Right lobe of liver (tissue), 6 donors: Measurements from ENCODE around the gene YES1. TPM values are rescaled to one million over a fixed set of nuclear protein-coding genes. Genes with fewer than 3 reads are reported as not detected.
"Not testable (repeated sequence)": the region's sequence is repeated elsewhere in the genome, so short reads cannot be mapped to it uniquely, and the experiment has no call there.

Source experiments
- ATAC-seq, 4 donors: fragments of 200-7000 bp; cut with Tn5 transposase; one replicate each; pipeline ENCODE4 v1.9.1; 2020; ENCODE audit warnings: mild to moderate bottlenecking in 4 of 4, moderate library complexity in 4 of 4
- DNase-seq, 3 donors: peaks; one replicate each; pipeline ENCODE4 v3.0.0-alpha.2; 2020
- H3K27ac ChIP-seq, 3 donors: fragments of 200-600 bp; one replicate each; pipeline ENCODE4 v1.8.0; 2022
- H3K27me3 ChIP-seq, 2 donors: fragments of 200-600 bp; one replicate each; pipeline ENCODE4 v1.8.0; 2022
- H3K36me3 ChIP-seq, 4 donors: fragments of 200-600 bp; sonication (generic) in 1 of 4; one replicate each; pipeline versions ENCODE4 v1.5.1 to v1.8.0; 2017 to 2022; ENCODE audit warnings: control low read depth in 1 of 4
- H3K4me1 ChIP-seq, 4 donors: fragments of 200-600 bp; sonication (generic) in 1 of 4; one replicate each; pipeline versions ENCODE4 v1.5.1 to v1.8.0; 2017 to 2022; ENCODE audit warnings: control low read depth in 1 of 4
- H3K4me3 ChIP-seq, 3 donors: fragments of 200-600 bp; one replicate each; pipeline ENCODE4 v1.8.0; 2022
- H3K9me3 ChIP-seq, 4 donors: fragments of 200-600 bp; sonication (generic) in 1 of 4; one replicate each; pipeline versions ENCODE4 v1.5.1 to v1.8.0; 2017 to 2022; ENCODE audit warnings: control low read depth in 1 of 4
- POLR2A ChIP-seq: fragments of 450-650 bp; IDR thresholded peaks from one replicate; pipeline ENCODE4 v1.6.1; 2017; ENCODE audit warnings: antibody characterized with exemption, mild to moderate bottlenecking
- WGBS: methylation state at CpG from one replicate; pipeline ENCODE4 v1.1.6; 2018; ENCODE audit warnings: low coverage, low lambda C conversion rate; ENCODE audit not compliant: insufficient coverage; ENCODE audit errors: missing lambda C conversion rate; 5-methylcytosine and 5-hydroxymethylcytosine counted together
- intact Hi-C, 2 donors: fragments of 100-400 bp; cut with DNase I; formaldehyde crosslinking; loops; one replicate each; pipeline versions ENCODE4 v1.11.2 to v1.14.1; 2022
- total RNA-seq, 6 experiments: library from RNA; depleted of rRNA in 2 of 6; stranded (reverse); fragments of >200 nt in 2 of 6; fragmentation: NEBNext Ultra II Directional in 3 of 6; extraction: Animal tissue kit (Norgen Biotek cat#: 25700) in 3 of 6; gene quantifications; one replicate each; pipeline versions ENCODE4 v1.1.0 to v1.2.4, GENCODE V29; 2016 to 2023
- TF ChIP-seq, protein P1 (sequence below), 4 donors: fragments of 200-600 bp in 3 of 4; fragments of 450-650 bp in 1 of 4; IDR thresholded peaks; one replicate each; pipeline versions ENCODE4 v1.5.1 to v1.8.0; 2016 to 2022; ENCODE audit warnings: antibody characterized with exemption in 4 of 4, mild to moderate bottlenecking in 2 of 4
- donor health status: DM: no; HTN: yes; CAD: no.
- donor health status: DM: no; HTN: no; CAD: no.
- donor health status: DM: no; HTN: no; CAD: no.
- donor health status: DM: no; HTN: yes; CAD: no.
- donor health status: DM: no; HTN: yes; CAD: no.

YES1 gene
- total RNA-seq, 6 experiments from 2014 or later, result 30.6 to 79.8 (median 43.2) TPM

DNA sequence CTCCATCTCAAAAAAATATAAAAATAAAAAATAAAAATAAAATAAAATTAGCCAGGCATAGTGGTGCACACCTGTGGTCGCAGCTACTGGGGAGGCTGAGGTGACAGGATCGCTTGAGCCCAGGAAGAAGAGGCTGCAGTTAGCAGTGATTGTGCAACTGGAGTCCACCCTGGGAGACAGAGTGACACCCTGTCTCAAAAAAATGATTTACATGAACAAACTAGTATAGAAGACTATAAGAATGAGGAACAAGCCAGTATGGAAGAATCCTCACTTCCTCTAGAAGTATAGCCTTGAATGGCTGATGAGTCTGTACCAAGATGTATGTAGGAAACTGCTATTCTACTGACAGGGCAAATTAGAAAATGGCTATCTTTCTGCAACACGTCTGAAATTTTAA is 10.9 kb downstream of the YES1 start:
- no peaks in the 10 kb centered on the region for H3K36me3 ChIP-seq
- DNase-seq, result no peak
- H3K4me1 ChIP-seq, result peaks cover 0 to 22% (median 2%) of the 10 kb centered on the region in 4 donors
- intact Hi-C loops, result no loop called here
- no peaks in the 10 kb centered on the region for H3K27me3 ChIP-seq
- H3K27ac ChIP-seq, result no peak overlapping the region
- H3K4me3 ChIP-seq, result no peak overlapping the region
- no peaks in the 10 kb centered on the region for H3K9me3 ChIP-seq
- ATAC-seq, result peak in 1 of 4 donors; percentile 53
- WGBS, result 60% methylated on average over 3 of the region's 3 CpGs
- TF ChIP-seq, protein P1, sequence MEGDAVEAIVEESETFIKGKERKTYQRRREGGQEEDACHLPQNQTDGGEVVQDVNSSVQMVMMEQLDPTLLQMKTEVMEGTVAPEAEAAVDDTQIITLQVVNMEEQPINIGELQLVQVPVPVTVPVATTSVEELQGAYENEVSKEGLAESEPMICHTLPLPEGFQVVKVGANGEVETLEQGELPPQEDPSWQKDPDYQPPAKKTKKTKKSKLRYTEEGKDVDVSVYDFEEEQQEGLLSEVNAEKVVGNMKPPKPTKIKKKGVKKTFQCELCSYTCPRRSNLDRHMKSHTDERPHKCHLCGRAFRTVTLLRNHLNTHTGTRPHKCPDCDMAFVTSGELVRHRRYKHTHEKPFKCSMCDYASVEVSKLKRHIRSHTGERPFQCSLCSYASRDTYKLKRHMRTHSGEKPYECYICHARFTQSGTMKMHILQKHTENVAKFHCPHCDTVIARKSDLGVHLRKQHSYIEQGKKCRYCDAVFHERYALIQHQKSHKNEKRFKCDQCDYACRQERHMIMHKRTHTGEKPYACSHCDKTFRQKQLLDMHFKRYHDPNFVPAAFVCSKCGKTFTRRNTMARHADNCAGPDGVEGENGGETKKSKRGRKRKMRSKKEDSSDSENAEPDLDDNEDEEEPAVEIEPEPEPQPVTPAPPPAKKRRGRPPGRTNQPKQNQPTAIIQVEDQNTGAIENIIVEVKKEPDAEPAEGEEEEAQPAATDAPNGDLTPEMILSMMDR (IDR thresholded peaks at IDR 0.05), result no peak
- no peak for TF ChIP-seq POLR2A

GRCh38 chr18:799943-800342 is 12.1 kb downstream of the YES1 start:
- Histone ChIP-seq H3K27me3 (no peaks in the 10 kb centered on the region), H3K4me3 (no peak overlapping the region), H3K36me3 (no peaks in the 10 kb centered on the region), H3K27ac (no peak overlapping the region), H3K9me3 (no peaks in the 10 kb centered on the region), H3K4me1 (peaks cover 0 to 11% (median under 1%) of the 10 kb centered on the region in 4 donors)
- intact Hi-C loops, result no loop called here
- no peak for TF ChIP-seq POLR2A
- TF ChIP-seq, protein P1 (IDR thresholded peaks at IDR 0.05), result no peak
- ATAC-seq (no peak), DNase-seq (no peak)
- 73% methylated on average over 1 of the region's 1 CpG for WGBS

DNA sequence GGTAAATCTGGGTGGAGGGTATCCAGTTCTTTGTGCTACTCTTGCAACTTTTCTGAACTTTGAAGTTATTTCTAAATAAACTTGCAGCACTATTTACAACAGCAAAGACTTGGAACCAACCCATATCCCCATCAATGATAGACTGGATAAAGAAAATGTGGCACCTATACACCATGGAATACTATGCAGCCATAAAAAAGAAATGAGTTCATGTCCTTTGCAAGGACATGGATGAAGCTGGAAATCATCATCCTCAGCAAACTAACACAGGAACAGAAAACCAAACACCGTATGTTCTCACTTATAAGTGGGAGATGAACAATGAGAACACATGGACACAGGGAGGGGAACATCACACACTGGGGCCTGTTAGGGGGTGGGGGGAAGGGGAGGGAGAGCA is 16.7 kb downstream of the YES1 start:
- ATAC-seq, H3K36me3 ChIP-seq, DNase-seq, H3K4me3 ChIP-seq, intact Hi-C loops, H3K9me3 ChIP-seq, H3K27me3 ChIP-seq, H3K27ac ChIP-seq, H3K4me1 ChIP-seq: not testable (repeated sequence)
- WGBS, result 89% methylated on average over 1 of the region's 1 CpG

DNA sequence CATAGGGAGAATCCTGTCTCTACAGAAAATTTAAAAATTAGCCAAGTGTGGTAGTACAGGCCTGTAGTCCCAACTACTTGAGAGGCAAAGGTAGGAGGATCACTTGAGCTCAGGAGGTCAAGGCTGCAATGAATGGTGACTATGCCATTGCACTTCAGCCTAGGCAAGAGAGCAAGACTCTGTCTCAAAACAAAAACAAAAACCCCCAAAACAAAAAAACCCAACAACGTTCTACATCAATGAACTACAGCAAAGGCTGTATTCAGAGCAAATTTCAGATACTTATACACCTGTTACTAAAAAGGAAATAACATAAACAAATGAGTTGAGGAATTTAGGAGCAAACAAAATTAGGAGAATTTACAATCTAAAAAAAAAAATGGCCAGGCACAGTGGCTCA is 22.6 kb downstream of the YES1 start:
- TF ChIP-seq, protein P1 (IDR thresholded peaks at IDR 0.05), result no peak
- no peak for TF ChIP-seq POLR2A
- DNase-seq (no peak), ATAC-seq (no peak)
- no peak overlapping the region for H3K4me3 ChIP-seq
- no peak overlapping the region for H3K27ac ChIP-seq
- no peaks in the 10 kb centered on the region for H3K4me1 ChIP-seq
- no peaks in the 10 kb centered on the region for H3K9me3 ChIP-seq
- no peaks in the 10 kb centered on the region for H3K36me3 ChIP-seq
- intact Hi-C loops, result no loop called here
- H3K27me3 ChIP-seq, result no peaks in the 10 kb centered on the region
- 83% methylated on average over 1 of the region's 1 CpG for WGBS

DNA sequence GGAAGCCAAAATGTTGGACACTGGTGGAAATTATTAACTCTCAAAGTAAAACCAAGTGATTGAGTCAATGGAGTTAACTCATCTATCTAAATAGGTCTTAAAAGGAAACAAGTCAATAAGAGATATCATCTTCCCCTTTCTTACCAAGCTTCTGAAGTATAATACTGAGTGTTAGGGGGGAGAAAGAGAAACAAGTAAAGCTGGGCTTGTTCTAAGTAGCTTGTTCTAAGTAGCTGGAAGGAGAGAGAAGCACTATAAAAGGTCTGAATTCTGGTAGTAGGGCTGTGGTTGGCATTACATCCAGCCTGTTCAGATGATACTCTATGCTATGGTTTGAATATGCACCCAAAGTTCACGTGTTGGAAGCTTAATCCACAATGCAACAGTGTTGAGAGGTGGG is 26.8 kb downstream of the YES1 start:
- Histone ChIP-seq H3K27me3 (no peaks in the 10 kb centered on the region), H3K36me3 (no peaks in the 10 kb centered on the region), H3K4me3 (no peak overlapping the region), H3K27ac (no peak overlapping the region), H3K4me1 (no peaks in the 10 kb centered on the region), H3K9me3 (no peaks in the 10 kb centered on the region)
- no peak for DNase-seq
- WGBS, result 67% methylated on average over 1 of the region's 1 CpG
- intact Hi-C loops, result no loop called here
- no peak for ATAC-seq
- TF ChIP-seq, protein P1 (IDR thresholded peaks at IDR 0.05), result no peak
- no peak for TF ChIP-seq POLR2A
